ENCODE results near the gene TXNIP. TPM values are rescaled to one million over a fixed set of nuclear protein-coding genes. Genes with fewer than 3 reads are reported as not detected.

Gene TXNIP
- total and polyA plus RNA-seq, 3 donors from 2014 or later: 268 to 328 (median 274) TPM

- Histone ChIP-seq H3K4me3 (no peak overlapping the region), H3K27me3 (no peaks in the 10 kb centered on the region), H3K27ac (peak overlapping the region; percentile 90 to 96), H3K36me3 (ENCODE audit: low read depth, missing control alignments) (no peaks in the 10 kb centered on the region), H3K4me1 (peaks cover 29% of the 10 kb centered on the region), H3K9me3 (no peaks in the 10 kb centered on the region)
- intact Hi-C loops (cut with DNase I; ENCODE audit: low total_unique reads): no loop called here
- 26 to 27% methylated on average over 9 of the region's 9 CpGs for WGBS, 2 donors
- DNase-seq: peak; percentile 97
- TF ChIP-seq POLR2A (IDR thresholded peaks at IDR 0.05): peak; percentile 17
- TF ChIP-seq, protein P1, sequence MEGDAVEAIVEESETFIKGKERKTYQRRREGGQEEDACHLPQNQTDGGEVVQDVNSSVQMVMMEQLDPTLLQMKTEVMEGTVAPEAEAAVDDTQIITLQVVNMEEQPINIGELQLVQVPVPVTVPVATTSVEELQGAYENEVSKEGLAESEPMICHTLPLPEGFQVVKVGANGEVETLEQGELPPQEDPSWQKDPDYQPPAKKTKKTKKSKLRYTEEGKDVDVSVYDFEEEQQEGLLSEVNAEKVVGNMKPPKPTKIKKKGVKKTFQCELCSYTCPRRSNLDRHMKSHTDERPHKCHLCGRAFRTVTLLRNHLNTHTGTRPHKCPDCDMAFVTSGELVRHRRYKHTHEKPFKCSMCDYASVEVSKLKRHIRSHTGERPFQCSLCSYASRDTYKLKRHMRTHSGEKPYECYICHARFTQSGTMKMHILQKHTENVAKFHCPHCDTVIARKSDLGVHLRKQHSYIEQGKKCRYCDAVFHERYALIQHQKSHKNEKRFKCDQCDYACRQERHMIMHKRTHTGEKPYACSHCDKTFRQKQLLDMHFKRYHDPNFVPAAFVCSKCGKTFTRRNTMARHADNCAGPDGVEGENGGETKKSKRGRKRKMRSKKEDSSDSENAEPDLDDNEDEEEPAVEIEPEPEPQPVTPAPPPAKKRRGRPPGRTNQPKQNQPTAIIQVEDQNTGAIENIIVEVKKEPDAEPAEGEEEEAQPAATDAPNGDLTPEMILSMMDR (IDR thresholded peaks at IDR 0.05): peak in 2 of 3 experiments; percentile 12 to 24
These were observed 17.3 kb downstream of the TXNIP start for GRCh38 chr1:145978854-145979745.

DNA sequence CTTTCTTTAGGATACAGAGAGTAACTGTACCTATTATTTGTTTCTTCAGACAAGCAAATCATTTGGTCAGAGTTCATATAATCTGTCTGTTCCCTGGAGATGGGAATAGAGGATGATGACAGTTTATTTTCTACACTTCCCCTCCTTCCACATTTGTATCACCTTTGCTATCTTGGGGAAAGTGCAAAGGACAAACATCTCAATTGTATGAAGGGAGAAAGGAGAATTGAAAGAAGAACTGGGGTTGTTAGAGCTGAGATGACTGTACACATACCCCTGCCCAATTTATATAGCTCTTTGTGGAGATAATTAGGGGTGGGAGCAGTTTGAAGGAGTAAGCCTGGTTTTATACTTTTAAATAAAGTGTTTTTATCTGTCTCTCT is 17.9 kb downstream of the TXNIP start:
- peak overlapping the region; percentile 90 to 96 for H3K27ac ChIP-seq
- no peak overlapping the region for H3K4me3 ChIP-seq
- no peak for TF ChIP-seq POLR2A (IDR thresholded peaks at IDR 0.05)
- TF ChIP-seq, protein P1 (IDR thresholded peaks at IDR 0.05): no peak
- no peak for DNase-seq
- H3K36me3 ChIP-seq (ENCODE audit: low read depth, missing control alignments): no peaks in the 10 kb centered on the region
- intact Hi-C loops (cut with DNase I; ENCODE audit: low total_unique reads): no loop called here
- H3K27me3 ChIP-seq: no peaks in the 10 kb centered on the region
- H3K4me1 ChIP-seq: peaks cover 29% of the 10 kb centered on the region
- no peaks in the 10 kb centered on the region for H3K9me3 ChIP-seq

DNA sequence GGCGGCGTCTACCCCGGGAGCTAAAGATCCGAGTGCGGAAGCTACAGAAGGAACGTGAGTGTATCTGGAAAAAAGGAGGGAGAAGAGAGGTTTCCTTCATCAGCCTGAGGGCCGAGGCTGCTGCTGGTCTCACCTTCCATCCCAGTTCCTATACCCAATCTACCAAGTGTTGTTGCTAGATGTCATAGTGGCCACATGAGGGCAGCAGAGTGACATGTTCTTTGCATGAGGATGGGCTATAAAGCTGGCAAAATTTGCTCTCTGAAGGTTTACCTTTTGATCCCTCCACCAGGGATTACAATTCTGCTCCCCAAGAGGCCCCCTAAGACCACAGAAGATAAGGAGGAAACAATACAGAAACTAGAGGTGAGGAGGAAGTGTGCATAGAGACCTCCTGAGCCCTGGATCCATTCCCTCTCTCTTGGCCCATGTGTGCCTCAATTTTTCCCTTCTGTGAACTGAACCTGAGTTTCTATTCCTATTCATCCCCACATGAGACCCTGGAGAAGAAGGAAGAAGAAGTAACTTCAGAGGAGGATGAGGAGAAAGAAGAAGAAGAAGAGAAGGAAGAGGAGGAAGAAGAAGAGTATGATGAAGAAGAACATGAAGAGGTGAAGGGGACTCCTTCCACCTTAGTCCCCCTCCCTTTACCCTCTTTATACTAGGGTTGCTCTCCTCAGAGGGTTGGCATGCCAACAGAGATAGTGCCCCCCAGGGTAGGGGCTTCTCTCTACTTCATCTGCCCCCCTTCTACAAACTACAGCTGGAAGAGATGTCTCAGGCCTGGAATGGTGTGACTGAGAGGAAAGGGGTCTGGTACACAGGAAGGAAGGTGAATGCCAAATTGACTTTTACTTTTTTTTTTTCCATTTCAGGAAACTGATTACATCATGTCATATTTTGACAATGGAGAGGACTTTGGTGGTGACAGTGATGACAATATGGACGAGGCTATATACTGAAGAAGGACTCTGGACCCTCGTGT is 18.6 kb downstream of the TXNIP start:
- TF ChIP-seq POLR2A (IDR thresholded peaks at IDR 0.05): no peak
- TF ChIP-seq, protein P1 (IDR thresholded peaks at IDR 0.05): peak; percentile 82 to 89 (median 86)
- peak; percentile 91 for DNase-seq
- intact Hi-C loops (cut with DNase I; ENCODE audit: low total_unique reads): no loop called here
- H3K4me1 ChIP-seq: peaks cover 29% of the 10 kb centered on the region
- H3K27me3 ChIP-seq: no peaks in the 10 kb centered on the region
- 37 to 40% methylated on average over 9 of the region's 9 CpGs for WGBS, 2 donors
- H3K27ac ChIP-seq: peak overlapping the region; percentile 90 to 96
- no peaks in the 10 kb centered on the region for H3K9me3 ChIP-seq
- no peaks in the 10 kb centered on the region for H3K36me3 ChIP-seq (ENCODE audit: low read depth, missing control alignments)
- H3K4me3 ChIP-seq: no peak overlapping the region

- peak overlapping the region; percentile 90 to 96 for H3K27ac ChIP-seq
- WGBS, 2 donors: 85 to 95% methylated on average over 5 of the region's 5 CpGs
- TF ChIP-seq POLR2A (IDR thresholded peaks at IDR 0.05): no peak
- TF ChIP-seq, protein P1 (IDR thresholded peaks at IDR 0.05): no peak
- no peaks in the 10 kb centered on the region for H3K36me3 ChIP-seq (ENCODE audit: low read depth, missing control alignments)
- no peaks in the 10 kb centered on the region for H3K9me3 ChIP-seq
- no peaks in the 10 kb centered on the region for H3K27me3 ChIP-seq
- intact Hi-C loops (cut with DNase I; ENCODE audit: low total_unique reads): no loop called here
- no peak overlapping the region for H3K4me3 ChIP-seq
- DNase-seq: no peak
- H3K4me1 ChIP-seq: peaks cover 29% of the 10 kb centered on the region
These were observed 19.4 kb downstream of the TXNIP start for GRCh38 chr1:145977016-145977415.
